ENCODE results near the gene ERRFI1. TPM values are rescaled to one million over a fixed set of nuclear protein-coding genes. Genes with fewer than 3 reads are reported as not detected.
"Not testable (repeated sequence)": the region's sequence is repeated elsewhere in the genome, so short reads cannot be mapped to it uniquely, and the experiment has no call there.

Gene ERRFI1
- total RNA-seq, result 10 to 100 TPM; 48.5 to 84.0 (median 50.2) TPM
- long read RNA-seq, donor 1, transcript ERRFI1-201 (4 exons, 3,104 nt), result major isoform, 25 of 39 reads
- long read RNA-seq, donor 1, partial matches to known transcripts, result 12 of 39 reads
- long read RNA-seq, donor 1, other reads (novel, unspliced or antisense), result 1 of 39 reads
- long read RNA-seq, donor 2, partial matches to known transcripts, result 0 of 4 reads
- long read RNA-seq, donor 2, other reads (novel, unspliced or antisense), result 1 of 4 reads

- Histone ChIP-seq H3K9me3 (no peaks in the 10 kb centered on the region), H3K4me1 (ENCODE audit: low read depth) (peaks cover 20% of the 10 kb centered on the region), H3K36me3 (ENCODE audit: low read depth) (no peaks in the 10 kb centered on the region), H3K4me3 (peak within 1 kb of the TSS; percentile 79)
- peak; percentile 94 for ATAC-seq
- intact Hi-C loops (cut with DNase I, micrococcal nuclease), result loop anchor here in 1 of 2 donors (10.0 kb wide), 1 partner anchor 108 kb away; no protein-coding TSS in a partner anchor
- TF ChIP-seq CTCF (IDR thresholded peaks at IDR 0.05), result no peak
- peak; percentile 95 to 97 (median 95) for DNase-seq
Measured at GRCh38 chr1:8026153-8026975, at the start of gene ERRFI1. TSS of gene ERRFI1 (minus strand) at chr1:8026309. CDS start at chr1:8015619, 10,690 bp downstream.

GRCh38 chr1:8075511-8076051 lies 49.5 kb upstream of the ERRFI1 start:
- Histone ChIP-seq H3K36me3 (ENCODE audit: low read depth) (no peaks in the 10 kb centered on the region), H3K9me3 (no peaks in the 10 kb centered on the region), H3K4me1 (ENCODE audit: low read depth) (peaks cover 18% of the 10 kb centered on the region), H3K4me3 (no peak overlapping the region)
- ATAC-seq (no peak), DNase-seq (no peak)
- intact Hi-C loops (cut with DNase I, micrococcal nuclease), result no loop called here
- TF ChIP-seq CTCF (IDR thresholded peaks at IDR 0.05), result no peak

- ATAC-seq (no peak), DNase-seq (no peak)
- H3K36me3 ChIP-seq (ENCODE audit: low read depth), result no peaks in the 10 kb centered on the region
- TF ChIP-seq CTCF (IDR thresholded peaks at IDR 0.05), result no peak
- H3K4me1 ChIP-seq (ENCODE audit: low read depth), result peaks cover 17% of the 10 kb centered on the region
- intact Hi-C loops (cut with DNase I, micrococcal nuclease), result no loop called here
- no peaks in the 10 kb centered on the region for H3K9me3 ChIP-seq
- H3K4me3 ChIP-seq, result no peak overlapping the region
Measured at GRCh38 chr1:8073112-8073855, 47.2 kb upstream of the ERRFI1 start.

- H3K9me3 ChIP-seq, result no peaks in the 10 kb centered on the region
- no peaks in the 10 kb centered on the region for H3K4me1 ChIP-seq (ENCODE audit: low read depth)
- peak; percentile 86 for ATAC-seq
- H3K36me3 ChIP-seq (ENCODE audit: low read depth), result no peaks in the 10 kb centered on the region
- no peak overlapping the region for H3K4me3 ChIP-seq
- peak in 1 of 3 donors; percentile 35 for DNase-seq
- intact Hi-C loops (cut with DNase I, micrococcal nuclease), result no loop called here
- TF ChIP-seq CTCF (IDR thresholded peaks at IDR 0.05), result no peak
Measured at GRCh38 chr1:8070381-8070811, 44.3 kb upstream of the ERRFI1 start.

- ATAC-seq; intact Hi-C loops (cut with DNase I, micrococcal nuclease); H3K4me3 ChIP-seq; H3K36me3 ChIP-seq (ENCODE audit: low read depth); H3K4me1 ChIP-seq (ENCODE audit: low read depth); DNase-seq; H3K9me3 ChIP-seq: not testable (repeated sequence)
Measured at GRCh38 chr1:8069614-8070320, 43.7 kb upstream of the ERRFI1 start.

Measured in mucosa of descending colon (tissue), 3 donors.